Smooth muscle cell (in vitro differentiated cells): ENCODE results near the gene TRMT44. TPM values are rescaled to one million over a fixed set of nuclear protein-coding genes. Genes with fewer than 3 reads are reported as not detected.

Experiments
- DNase-seq: peaks from one replicate; lab custom pipeline; 2025; ENCODE audit not compliant: unreplicated experiment; lab: John Stamatoyannopoulos, UW
- H2AFZ ChIP-seq: fragments of 200-600 bp; sonication (generic); 2 replicates; pipeline ENCODE4 v1.6.0; 2016; ENCODE audit warnings: antibody characterized with exemption, low read depth, mild to moderate bottlenecking
- H3F3A ChIP-seq: fragments of 200-600 bp; sonication (generic); 2 replicates; pipeline ENCODE4 v1.6.0; 2017; ENCODE audit warnings: antibody characterized with exemption, low read depth
- H3K27ac ChIP-seq: fragments of 200-600 bp; sonication (generic); 2 replicates; pipeline ENCODE4 v1.5.1; 2016; ENCODE audit warnings: low read depth, mild to moderate bottlenecking
- H3K27me3 ChIP-seq: fragments of 200-600 bp; sonication (generic); 2 replicates; pipeline ENCODE4 v1.6.1; 2016; ENCODE audit warnings: low read depth, mild to moderate bottlenecking
- H3K36me3 ChIP-seq: fragments of 200-600 bp; sonication (generic); 2 replicates; pipeline ENCODE4 v1.5.1; 2016; ENCODE audit warnings: low read depth
- H3K4me1 ChIP-seq: fragments of 200-600 bp; sonication (generic); 2 replicates; pipeline ENCODE4 v1.5.1; 2016; ENCODE audit warnings: low read depth
- H3K4me2 ChIP-seq: fragments of 200-600 bp; sonication (generic); 2 replicates; pipeline ENCODE4 v1.6.0; 2016; ENCODE audit warnings: mild to moderate bottlenecking
- H3K4me3 ChIP-seq: fragments of 200-600 bp; sonication (generic); 2 replicates; pipeline ENCODE4 v1.5.1; 2016; ENCODE audit warnings: mild to moderate bottlenecking
- H3K79me2 ChIP-seq: fragments of 200-600 bp; sonication (generic); 2 replicates; pipeline ENCODE4 v1.6.0; 2016; ENCODE audit warnings: low read depth, mild to moderate bottlenecking
- H3K9ac ChIP-seq: fragments of 200-600 bp; sonication (generic); 2 replicates; pipeline ENCODE4 v1.6.0; 2016; ENCODE audit warnings: low read depth
- H3K9me3 ChIP-seq: fragments of 200-600 bp; sonication (generic); replicated peaks from 2 replicates; pipeline ENCODE4 v1.5.1; 2016; ENCODE audit warnings: low read depth
- H4K20me1 ChIP-seq: fragments of 200-600 bp; sonication (generic); 2 replicates; pipeline ENCODE4 v1.6.0; 2016; ENCODE audit warnings: low read depth
- WGBS: methylation state at CpG from one replicate; pipeline ENCODE4 v1.1.7; 2016; ENCODE audit warnings: low lambda C conversion rate; 5-methylcytosine and 5-hydroxymethylcytosine counted together
- polyA plus RNA-seq: library from polyadenylated mRNA; unstranded; fragments of >200 nt; fragmentation: Nextera tagmentation; extraction: Ambion mirVana; gene quantifications from 2 replicates; pipeline ENCODE4 v1.2.1, GENCODE V29; 2016
- total RNA-seq: library from RNA; depleted of rRNA; stranded (reverse); fragments of >200 nt; gene quantifications from 2 replicates; pipeline ENCODE4 v1.2.3, GENCODE V29; 2014
- TF ChIP-seq, protein P1 (sequence below): fragments of 200-600 bp; sonication (generic); IDR thresholded peaks from 2 replicates; pipeline ENCODE4 v1.5.1; 2017; ENCODE audit warnings: borderline replicate concordance, mild to moderate bottlenecking, antibody characterized with exemption; ENCODE audit not compliant: insufficient read depth, poor library complexity, severe bottlenecking

The TRMT44 gene
- total and polyA plus RNA-seq, 2 experiments from 2014 or later = 5.0 to 18.7 TPM

DNA sequence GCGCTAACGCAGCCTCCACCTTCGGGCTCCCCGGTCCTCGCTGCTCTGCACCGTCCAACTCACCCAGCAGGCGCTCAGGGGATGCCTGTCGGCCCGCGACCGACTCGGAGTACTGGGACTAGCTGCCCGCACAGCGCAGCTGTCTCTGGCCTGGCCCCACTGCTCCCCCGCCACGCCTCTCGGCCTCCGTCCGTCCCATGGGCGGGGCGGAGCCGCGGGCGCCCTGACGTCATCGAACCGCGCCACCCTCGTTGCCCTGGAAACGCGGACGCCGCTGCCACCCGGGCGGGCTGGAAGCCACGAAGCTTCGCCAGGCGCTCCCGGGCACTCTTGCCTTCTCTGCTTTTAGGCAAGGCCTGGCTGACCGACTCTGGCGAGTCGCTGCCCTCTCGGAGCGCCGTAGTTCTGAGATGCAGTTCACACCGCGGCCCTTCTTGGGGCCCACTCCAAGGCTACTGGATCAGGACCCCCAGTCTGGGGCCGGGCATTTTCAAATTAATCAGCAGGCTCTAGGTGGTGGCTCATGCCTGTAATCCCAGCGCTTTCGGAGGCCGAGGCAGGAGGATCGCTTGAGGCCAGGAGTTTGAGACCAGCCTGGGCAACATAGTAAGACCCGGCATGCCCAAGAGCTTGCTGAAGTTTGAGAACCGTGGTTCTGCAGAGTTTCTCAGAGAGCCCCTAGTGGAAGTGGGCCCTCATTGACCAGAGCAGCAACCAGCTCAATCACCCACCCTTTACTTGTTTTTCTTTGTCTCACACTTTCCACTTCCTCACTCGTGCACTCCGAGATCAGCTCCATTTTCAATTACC lies 12.1 kb upstream of the TRMT44 start:
- Histone ChIP-seq H3K4me1 (peaks cover 6% of the 10 kb centered on the region), H3K27me3 (no peaks in the 10 kb centered on the region), H3K4me3 (peak overlapping the region; percentile 88), H3K79me2 (peaks cover 20% of the 10 kb centered on the region), H3F3A (no peaks in the 10 kb centered on the region), H3K36me3 (no peaks in the 10 kb centered on the region), H2AFZ (peak overlapping the region; percentile 68), H3K9ac (peak overlapping the region; percentile 87), H4K20me1 (peaks cover 22% of the 10 kb centered on the region), H3K9me3 (no peaks in the 10 kb centered on the region), H3K27ac (peak overlapping the region; percentile 65), H3K4me2 (peak overlapping the region; percentile 97)
- TF ChIP-seq, protein P1, sequence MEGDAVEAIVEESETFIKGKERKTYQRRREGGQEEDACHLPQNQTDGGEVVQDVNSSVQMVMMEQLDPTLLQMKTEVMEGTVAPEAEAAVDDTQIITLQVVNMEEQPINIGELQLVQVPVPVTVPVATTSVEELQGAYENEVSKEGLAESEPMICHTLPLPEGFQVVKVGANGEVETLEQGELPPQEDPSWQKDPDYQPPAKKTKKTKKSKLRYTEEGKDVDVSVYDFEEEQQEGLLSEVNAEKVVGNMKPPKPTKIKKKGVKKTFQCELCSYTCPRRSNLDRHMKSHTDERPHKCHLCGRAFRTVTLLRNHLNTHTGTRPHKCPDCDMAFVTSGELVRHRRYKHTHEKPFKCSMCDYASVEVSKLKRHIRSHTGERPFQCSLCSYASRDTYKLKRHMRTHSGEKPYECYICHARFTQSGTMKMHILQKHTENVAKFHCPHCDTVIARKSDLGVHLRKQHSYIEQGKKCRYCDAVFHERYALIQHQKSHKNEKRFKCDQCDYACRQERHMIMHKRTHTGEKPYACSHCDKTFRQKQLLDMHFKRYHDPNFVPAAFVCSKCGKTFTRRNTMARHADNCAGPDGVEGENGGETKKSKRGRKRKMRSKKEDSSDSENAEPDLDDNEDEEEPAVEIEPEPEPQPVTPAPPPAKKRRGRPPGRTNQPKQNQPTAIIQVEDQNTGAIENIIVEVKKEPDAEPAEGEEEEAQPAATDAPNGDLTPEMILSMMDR = peak; percentile 34
- 5% methylated on average over 54 of the region's 56 CpGs for WGBS
- DNase-seq = peak; percentile 91

DNA sequence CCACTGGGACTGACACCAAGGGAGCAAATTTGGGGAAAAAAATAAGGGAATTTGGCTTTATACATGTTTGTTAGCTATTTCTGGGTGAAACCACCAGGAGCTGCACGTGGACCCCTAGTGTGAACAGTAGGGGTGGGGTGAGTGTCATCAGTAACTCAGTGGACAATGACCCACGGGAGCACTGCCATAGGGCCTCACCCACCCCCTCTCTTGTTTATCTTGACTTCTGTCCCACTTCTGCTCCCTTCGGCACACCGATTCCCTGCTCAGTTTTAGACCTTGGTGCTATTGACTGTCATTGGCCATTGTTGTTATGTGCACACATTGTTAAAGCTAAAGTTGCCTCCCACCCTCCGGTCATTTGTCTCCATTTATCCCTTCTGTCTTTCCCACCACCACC lies 9.0 kb upstream of the TRMT44 start:
- peaks cover 6% of the 10 kb centered on the region for H3K4me1 ChIP-seq
- no peak overlapping the region for H3K27ac ChIP-seq
- no peak overlapping the region for H3K4me3 ChIP-seq
- no peak overlapping the region for H3K4me2 ChIP-seq
- no peaks in the 10 kb centered on the region for H3K27me3 ChIP-seq
- DNase-seq = no peak
- H3K79me2 ChIP-seq = peaks cover 8% of the 10 kb centered on the region
- TF ChIP-seq, protein P1 = no peak
- no peaks in the 10 kb centered on the region for H3F3A ChIP-seq
- H4K20me1 ChIP-seq = peaks cover 4% of the 10 kb centered on the region
- no peak overlapping the region for H2AFZ ChIP-seq
- H3K36me3 ChIP-seq = no peaks in the 10 kb centered on the region
- no peaks in the 10 kb centered on the region for H3K9me3 ChIP-seq
- 94% methylated on average over 5 of the region's 5 CpGs for WGBS
- no peak overlapping the region for H3K9ac ChIP-seq

DNA sequence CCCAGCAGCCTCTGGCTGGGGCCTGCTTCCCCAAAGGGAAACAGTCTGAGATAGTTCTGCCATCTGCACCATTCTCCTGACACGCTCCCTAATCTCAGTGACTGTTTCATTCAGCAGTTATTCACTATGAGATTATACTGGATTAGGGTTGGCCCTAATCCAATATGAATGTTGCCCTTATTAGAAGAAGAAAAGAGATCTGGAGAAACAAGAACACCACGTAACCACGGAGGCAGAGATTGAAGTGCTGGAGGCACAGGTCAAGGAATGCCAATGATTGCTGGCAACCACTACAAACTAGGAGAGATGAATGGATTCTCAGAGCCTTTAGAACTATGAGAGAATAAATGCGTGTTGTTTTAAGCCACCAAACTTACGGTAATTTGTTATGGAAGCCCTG lies 7.4 kb upstream of the TRMT44 start:
- WGBS = 58% methylated on average over 5 of the region's 5 CpGs

More for the DNA sequence above, 7.4 kb upstream of the TRMT44 start:
- DNase-seq = no peak
- Histone ChIP-seq H3K4me3 (no peak overlapping the region), H3K27me3 (no peaks in the 10 kb centered on the region), H3K9me3 (no peaks in the 10 kb centered on the region), H3K9ac (no peak overlapping the region), H4K20me1 (peaks cover 4% of the 10 kb centered on the region), H3K4me1 (peaks cover 2% of the 10 kb centered on the region), H3K4me2 (peak overlapping the region; percentile 25), H2AFZ (no peak overlapping the region), H3F3A (no peaks in the 10 kb centered on the region), H3K27ac (peak overlapping the region; percentile 3), H3K36me3 (no peaks in the 10 kb centered on the region), H3K79me2 (peaks cover 4% of the 10 kb centered on the region)
- TF ChIP-seq, protein P1 = no peak
